Measurements from ENCODE around the gene IQSEC1. TPM values are rescaled to one million over a fixed set of nuclear protein-coding genes. Genes with fewer than 3 reads are reported as not detected.

IQSEC1 gene
- total and polyA plus RNA-seq, 2 experiments from 2014 or later, result 8.0 to 51.9 TPM

DNA sequence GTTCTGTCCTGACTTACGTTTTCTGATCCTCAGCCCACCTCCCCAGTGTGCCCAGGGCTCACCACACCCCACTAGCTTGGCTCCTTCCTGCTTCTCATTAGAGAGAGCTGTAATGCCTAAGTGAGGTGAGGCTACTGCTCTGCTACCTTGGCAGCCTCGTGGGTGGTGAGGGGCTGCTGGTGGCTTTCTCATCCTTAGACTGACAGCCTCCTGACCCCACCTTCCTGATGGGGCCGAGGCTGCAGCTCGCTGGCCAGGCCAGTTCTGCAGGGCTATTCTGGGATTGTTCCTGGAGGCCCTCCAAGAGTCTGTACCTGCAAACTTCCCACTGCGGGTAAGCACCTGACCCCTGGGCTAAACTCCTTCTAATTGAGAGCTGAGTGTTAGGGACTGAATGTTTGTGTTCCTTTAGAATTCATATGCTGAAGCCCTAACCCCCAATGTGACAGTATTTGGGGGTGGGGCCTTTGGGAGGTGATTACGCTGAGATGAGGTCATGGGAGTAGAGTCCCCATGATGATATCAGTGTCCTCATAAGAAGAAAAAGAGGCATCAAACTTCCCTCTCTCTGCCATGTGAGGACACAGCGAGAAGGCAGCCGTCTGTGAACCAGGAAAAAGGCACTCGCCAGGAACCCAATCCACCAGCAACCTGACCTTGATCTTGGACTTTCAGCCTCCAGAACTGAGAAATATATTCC lies 38.1 kb upstream of the IQSEC1 start:
- Mint-ChIP-seq H3K9me3 (no peaks in the 10 kb centered on the region), H3K4me1 (peaks cover 17% of the 10 kb centered on the region), H3K36me3 (ENCODE audit: low read depth) (no peaks in the 10 kb centered on the region), H3K27ac (no peak overlapping the region), H3K4me3 (no peak overlapping the region), H3K27me3 (ENCODE audit: insufficient read depth, low read depth, poor library complexity) (peaks cover 16% of the 10 kb centered on the region)
- H3K4me2 ChIP-seq, result no peak overlapping the region
- no peaks in the 10 kb centered on the region for H3F3A ChIP-seq (replicated peaks; ENCODE audit: low read depth)
- H3K36me3 ChIP-seq (ENCODE audit: insufficient read depth), result no peaks in the 10 kb centered on the region
- DNase-seq (ENCODE audit: low spot score), result no peak
- H4K20me1 ChIP-seq (replicated peaks; ENCODE audit: insufficient read depth), result no peaks in the 10 kb centered on the region
- no peaks in the 10 kb centered on the region for H3K27me3 ChIP-seq (ENCODE audit: insufficient read depth)
- H3K79me2 ChIP-seq (replicated peaks; ENCODE audit: insufficient read depth), result no peaks in the 10 kb centered on the region
- TF ChIP-seq ZNF114 (CRISPR knock-in tag; IDR thresholded peaks at IDR 0.05), result no peak
- H3K4me3 ChIP-seq, result no peak overlapping the region
- no peak overlapping the region for H3K27ac ChIP-seq (ENCODE audit: low read depth)
- no peak overlapping the region for H2AFZ ChIP-seq
- H3K9me2 ChIP-seq (ENCODE audit: insufficient read depth), result no peaks in the 10 kb centered on the region
- no peaks in the 10 kb centered on the region for H3K4me1 ChIP-seq (ENCODE audit: insufficient read depth)
- no peak; the same call in 2 of the 3 replicates for ATAC-seq

DNA sequence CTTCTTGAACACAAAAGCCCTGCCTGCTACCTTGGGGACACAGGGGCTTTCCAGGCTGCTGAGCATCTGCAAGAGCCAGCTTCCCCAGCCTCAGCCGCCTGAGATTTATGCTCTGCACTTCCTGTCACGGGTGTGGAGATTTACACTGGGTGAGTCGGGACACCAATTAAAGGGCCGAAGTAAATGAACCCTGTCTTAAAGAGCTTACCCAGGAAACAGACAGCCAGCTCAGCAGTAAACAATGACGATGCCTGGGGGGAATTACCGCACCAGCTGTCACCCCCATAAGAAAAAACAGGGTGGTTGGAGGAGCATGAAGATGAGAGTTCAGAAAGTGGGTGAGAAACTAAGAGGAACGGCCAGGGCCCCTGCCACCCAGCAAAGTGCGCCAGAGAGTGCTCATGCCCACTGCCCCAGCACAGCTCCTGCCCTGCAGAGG lies 37.5 kb upstream of the IQSEC1 start:
- Mint-ChIP-seq H3K36me3 (ENCODE audit: low read depth) (no peaks in the 10 kb centered on the region), H3K9me3 (no peaks in the 10 kb centered on the region; the same call in 2 of the 3 replicates), H3K4me3 (no peak overlapping the region), H3K4me1 (peaks cover 17% of the 10 kb centered on the region), H3K27ac (no peak overlapping the region), H3K27me3 (ENCODE audit: insufficient read depth, low read depth, poor library complexity) (peaks cover 15% of the 10 kb centered on the region)
- H3K27ac ChIP-seq (ENCODE audit: low read depth), result no peak overlapping the region
- no peaks in the 10 kb centered on the region for H3K4me1 ChIP-seq (ENCODE audit: insufficient read depth)
- H3K4me2 ChIP-seq, result no peak overlapping the region
- no peaks in the 10 kb centered on the region for H3F3A ChIP-seq (replicated peaks; ENCODE audit: low read depth)
- no peaks in the 10 kb centered on the region for H4K20me1 ChIP-seq (replicated peaks; ENCODE audit: insufficient read depth)
- no peak overlapping the region for H3K4me3 ChIP-seq
- H3K27me3 ChIP-seq (ENCODE audit: insufficient read depth), result no peaks in the 10 kb centered on the region
- H3K36me3 ChIP-seq (ENCODE audit: insufficient read depth), result no peaks in the 10 kb centered on the region
- no peaks in the 10 kb centered on the region for H3K79me2 ChIP-seq (replicated peaks; ENCODE audit: insufficient read depth)
- H2AFZ ChIP-seq, result no peak overlapping the region
- ATAC-seq, result no peak
- DNase-seq (ENCODE audit: low spot score), result no peak
- no peaks in the 10 kb centered on the region for H3K9me2 ChIP-seq (ENCODE audit: insufficient read depth)
- TF ChIP-seq, protein P1, sequence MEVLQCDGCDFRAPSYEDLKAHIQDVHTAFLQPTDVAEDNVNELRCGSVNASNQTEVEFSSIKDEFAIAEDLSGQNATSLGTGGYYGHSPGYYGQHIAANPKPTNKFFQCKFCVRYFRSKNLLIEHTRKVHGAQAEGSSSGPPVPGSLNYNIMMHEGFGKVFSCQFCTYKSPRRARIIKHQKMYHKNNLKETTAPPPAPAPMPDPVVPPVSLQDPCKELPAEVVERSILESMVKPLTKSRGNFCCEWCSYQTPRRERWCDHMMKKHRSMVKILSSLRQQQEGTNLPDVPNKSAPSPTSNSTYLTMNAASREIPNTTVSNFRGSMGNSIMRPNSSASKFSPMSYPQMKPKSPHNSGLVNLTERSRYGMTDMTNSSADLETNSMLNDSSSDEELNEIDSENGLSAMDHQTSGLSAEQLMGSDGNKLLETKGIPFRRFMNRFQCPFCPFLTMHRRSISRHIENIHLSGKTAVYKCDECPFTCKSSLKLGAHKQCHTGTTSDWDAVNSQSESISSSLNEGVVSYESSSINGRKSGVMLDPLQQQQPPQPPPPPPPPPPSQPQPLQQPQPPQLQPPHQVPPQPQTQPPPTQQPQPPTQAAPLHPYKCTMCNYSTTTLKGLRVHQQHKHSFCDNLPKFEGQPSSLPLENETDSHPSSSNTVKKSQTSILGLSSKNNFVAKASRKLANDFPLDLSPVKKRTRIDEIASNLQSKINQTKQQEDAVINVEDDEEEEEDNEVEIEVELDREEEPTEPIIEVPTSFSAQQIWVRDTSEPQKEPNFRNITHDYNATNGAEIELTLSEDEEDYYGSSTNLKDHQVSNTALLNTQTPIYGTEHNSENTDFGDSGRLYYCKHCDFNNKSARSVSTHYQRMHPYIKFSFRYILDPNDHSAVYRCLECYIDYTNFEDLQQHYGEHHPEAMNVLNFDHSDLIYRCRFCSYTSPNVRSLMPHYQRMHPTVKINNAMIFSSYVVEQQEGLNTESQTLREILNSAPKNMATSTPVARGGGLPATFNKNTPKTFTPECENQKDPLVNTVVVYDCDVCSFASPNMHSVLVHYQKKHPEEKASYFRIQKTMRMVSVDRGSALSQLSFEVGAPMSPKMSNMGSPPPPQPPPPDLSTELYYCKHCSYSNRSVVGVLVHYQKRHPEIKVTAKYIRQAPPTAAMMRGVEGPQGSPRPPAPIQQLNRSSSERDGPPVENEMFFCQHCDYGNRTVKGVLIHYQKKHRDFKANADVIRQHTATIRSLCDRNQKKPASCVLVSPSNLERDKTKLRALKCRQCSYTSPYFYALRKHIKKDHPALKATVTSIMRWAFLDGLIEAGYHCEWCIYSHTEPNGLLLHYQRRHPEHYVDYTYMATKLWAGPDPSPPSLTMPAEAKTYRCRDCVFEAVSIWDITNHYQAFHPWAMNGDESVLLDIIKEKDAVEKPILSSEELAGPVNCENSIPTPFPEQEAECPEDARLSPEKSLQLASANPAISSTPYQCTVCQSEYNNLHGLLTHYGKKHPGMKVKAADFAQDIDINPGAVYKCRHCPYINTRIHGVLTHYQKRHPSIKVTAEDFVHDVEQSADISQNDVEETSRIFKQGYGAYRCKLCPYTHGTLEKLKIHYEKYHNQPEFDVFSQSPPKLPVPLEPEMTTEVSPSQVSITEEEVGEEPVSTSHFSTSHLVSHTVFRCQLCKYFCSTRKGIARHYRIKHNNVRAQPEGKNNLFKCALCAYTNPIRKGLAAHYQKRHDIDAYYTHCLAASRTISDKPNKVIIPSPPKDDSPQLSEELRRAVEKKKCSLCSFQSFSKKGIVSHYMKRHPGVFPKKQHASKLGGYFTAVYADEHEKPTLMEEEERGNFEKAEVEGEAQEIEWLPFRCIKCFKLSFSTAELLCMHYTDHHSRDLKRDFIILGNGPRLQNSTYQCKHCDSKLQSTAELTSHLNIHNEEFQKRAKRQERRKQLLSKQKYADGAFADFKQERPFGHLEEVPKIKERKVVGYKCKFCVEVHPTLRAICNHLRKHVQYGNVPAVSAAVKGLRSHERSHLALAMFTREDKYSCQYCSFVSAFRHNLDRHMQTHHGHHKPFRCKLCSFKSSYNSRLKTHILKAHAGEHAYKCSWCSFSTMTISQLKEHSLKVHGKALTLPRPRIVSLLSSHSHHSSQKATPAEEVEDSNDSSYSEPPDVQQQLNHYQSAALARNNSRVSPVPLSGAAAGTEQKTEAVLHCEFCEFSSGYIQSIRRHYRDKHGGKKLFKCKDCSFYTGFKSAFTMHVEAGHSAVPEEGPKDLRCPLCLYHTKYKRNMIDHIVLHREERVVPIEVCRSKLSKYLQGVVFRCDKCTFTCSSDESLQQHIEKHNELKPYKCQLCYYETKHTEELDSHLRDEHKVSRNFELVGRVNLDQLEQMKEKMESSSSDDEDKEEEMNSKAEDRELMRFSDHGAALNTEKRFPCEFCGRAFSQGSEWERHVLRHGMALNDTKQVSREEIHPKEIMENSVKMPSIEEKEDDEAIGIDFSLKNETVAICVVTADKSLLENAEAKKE (CRISPR knock-in tag; IDR thresholded peaks at IDR 0.05), result no peak
- TF ChIP-seq JUNB (IDR thresholded peaks at IDR 0.05; ENCODE audit: unreplicated experiment) (no peak), POLR2AphosphoS5 (IDR thresholded peaks at IDR 0.05; ENCODE audit: low read depth) (no peak), ZNF331 (CRISPR knock-in tag; IDR thresholded peaks at IDR 0.05; ENCODE audit: low read depth) (no peak), EZH2 (IDR thresholded peaks at IDR 0.05; ENCODE audit: low read depth, unreplicated experiment) (no peak), STAT1 (IDR thresholded peaks at IDR 0.05; ENCODE audit: unreplicated experiment) (no peak)
- TF ChIP-seq, protein P2, sequence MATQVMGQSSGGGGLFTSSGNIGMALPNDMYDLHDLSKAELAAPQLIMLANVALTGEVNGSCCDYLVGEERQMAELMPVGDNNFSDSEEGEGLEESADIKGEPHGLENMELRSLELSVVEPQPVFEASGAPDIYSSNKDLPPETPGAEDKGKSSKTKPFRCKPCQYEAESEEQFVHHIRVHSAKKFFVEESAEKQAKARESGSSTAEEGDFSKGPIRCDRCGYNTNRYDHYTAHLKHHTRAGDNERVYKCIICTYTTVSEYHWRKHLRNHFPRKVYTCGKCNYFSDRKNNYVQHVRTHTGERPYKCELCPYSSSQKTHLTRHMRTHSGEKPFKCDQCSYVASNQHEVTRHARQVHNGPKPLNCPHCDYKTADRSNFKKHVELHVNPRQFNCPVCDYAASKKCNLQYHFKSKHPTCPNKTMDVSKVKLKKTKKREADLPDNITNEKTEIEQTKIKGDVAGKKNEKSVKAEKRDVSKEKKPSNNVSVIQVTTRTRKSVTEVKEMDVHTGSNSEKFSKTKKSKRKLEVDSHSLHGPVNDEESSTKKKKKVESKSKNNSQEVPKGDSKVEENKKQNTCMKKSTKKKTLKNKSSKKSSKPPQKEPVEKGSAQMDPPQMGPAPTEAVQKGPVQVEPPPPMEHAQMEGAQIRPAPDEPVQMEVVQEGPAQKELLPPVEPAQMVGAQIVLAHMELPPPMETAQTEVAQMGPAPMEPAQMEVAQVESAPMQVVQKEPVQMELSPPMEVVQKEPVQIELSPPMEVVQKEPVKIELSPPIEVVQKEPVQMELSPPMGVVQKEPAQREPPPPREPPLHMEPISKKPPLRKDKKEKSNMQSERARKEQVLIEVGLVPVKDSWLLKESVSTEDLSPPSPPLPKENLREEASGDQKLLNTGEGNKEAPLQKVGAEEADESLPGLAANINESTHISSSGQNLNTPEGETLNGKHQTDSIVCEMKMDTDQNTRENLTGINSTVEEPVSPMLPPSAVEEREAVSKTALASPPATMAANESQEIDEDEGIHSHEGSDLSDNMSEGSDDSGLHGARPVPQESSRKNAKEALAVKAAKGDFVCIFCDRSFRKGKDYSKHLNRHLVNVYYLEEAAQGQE (IDR thresholded peaks at IDR 0.05; ENCODE audit: unreplicated experiment), result no peak
- TF ChIP-seq, protein P3, sequence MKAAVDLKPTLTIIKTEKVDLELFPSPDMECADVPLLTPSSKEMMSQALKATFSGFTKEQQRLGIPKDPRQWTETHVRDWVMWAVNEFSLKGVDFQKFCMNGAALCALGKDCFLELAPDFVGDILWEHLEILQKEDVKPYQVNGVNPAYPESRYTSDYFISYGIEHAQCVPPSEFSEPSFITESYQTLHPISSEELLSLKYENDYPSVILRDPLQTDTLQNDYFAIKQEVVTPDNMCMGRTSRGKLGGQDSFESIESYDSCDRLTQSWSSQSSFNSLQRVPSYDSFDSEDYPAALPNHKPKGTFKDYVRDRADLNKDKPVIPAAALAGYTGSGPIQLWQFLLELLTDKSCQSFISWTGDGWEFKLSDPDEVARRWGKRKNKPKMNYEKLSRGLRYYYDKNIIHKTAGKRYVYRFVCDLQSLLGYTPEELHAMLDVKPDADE (IDR thresholded peaks at IDR 0.05), result no peak
